GM19238 (cell line): Measurements from ENCODE around the gene NCOR2.

ENCODE experiments used
- DNase-seq: peaks from one replicate; pipeline ENCODE4 v3.0.0; 2011; ENCODE audit warnings: low spot score; ENCODE audit not compliant: insufficient read length

Gene NCOR2

GRCh38 chr12:124577374-124577773, 10.0 kb upstream of the NCOR2 start:
- DNase-seq, result no peak

- DNase-seq, result no peak
These were observed 8.7 kb upstream of the NCOR2 start for GRCh38 chr12:124576061-124576650.

- DNase-seq, result no peak
These were observed 6.7 kb upstream of the NCOR2 start for GRCh38 chr12:124573839-124574786.

GRCh38 chr12:124571556-124571955, 4.1 kb upstream of the NCOR2 start:
- no peak for DNase-seq

- DNase-seq, result no peak
These were observed 3.4 kb upstream of the NCOR2 start for GRCh38 chr12:124570810-124571209.

- DNase-seq, result no peak
These were observed 2.1 kb upstream of the NCOR2 start for GRCh38 chr12:124569375-124570148.

- DNase-seq, result peak; percentile 79
These were observed 1.3 kb upstream of the NCOR2 start for GRCh38 chr12:124568431-124569374.

GRCh38 chr12:124567673-124568373, 411 bp upstream of the NCOR2 start:
- DNase-seq, result peak; percentile 92

GRCh38 chr12:124566161-124566996, 1.0 kb downstream of the NCOR2 start:
- DNase-seq, result peak; percentile 74

- no peak for DNase-seq
These were observed 1.7 kb downstream of the NCOR2 start for GRCh38 chr12:124565656-124566160.

- DNase-seq, result no peak
These were observed 2.4 kb downstream of the NCOR2 start for GRCh38 chr12:124564971-124565491.

GRCh38 chr12:124564232-124564958, 3.0 kb downstream of the NCOR2 start:
- DNase-seq, result no peak

- DNase-seq, result no peak
These were observed 3.6 kb downstream of the NCOR2 start for GRCh38 chr12:124563809-124564208.

- DNase-seq, result no peak
These were observed 4.0 kb downstream of the NCOR2 start for GRCh38 chr12:124563401-124563800.

GRCh38 chr12:124562796-124563181, 4.6 kb downstream of the NCOR2 start:
- no peak for DNase-seq

GRCh38 chr12:124562018-124562795, 5.2 kb downstream of the NCOR2 start:
- no peak for DNase-seq

GRCh38 chr12:124561231-124561630, 6.2 kb downstream of the NCOR2 start:
- no peak for DNase-seq
